GM12878 (cell line): ENCODE results near the gene ABCA9. TPM values are rescaled to one million over a fixed set of nuclear protein-coding genes. Genes with fewer than 3 reads are reported as not detected.

Experiments used
- ATAC-seq: fragments of 200-7000 bp; cut with Tn5 transposase; 3 replicates; pipeline ENCODE4 v1.9.1; 2020; ENCODE audit warnings: mild to moderate bottlenecking, moderate library complexity
- BruUV-seq: library from RNA; stranded (reverse); fragments of 400-500 nt; replicated peaks from 2 replicates; lab custom pipeline; 2021; lab: Mats Ljungman, UMichigan
- CTCF ChIA-PET: fragments of 300-600 bp; sonication (Branson Sonifier 250); formaldehyde crosslinking; extraction: SDS; loops from one replicate; lab custom pipeline; 2021; ENCODE audit warnings: inconsistent platforms; lab: Yijun Ruan, JAX
- POLR2A ChIA-PET: fragments of 350-600 bp; formaldehyde crosslinking; extraction: SDS; loops from one replicate; lab custom pipeline; 2021; ENCODE audit warnings: inconsistent platforms; lab: Charles Lee
- RAD21 ChIA-PET: fragments of 300-600 bp; sonication (Branson Sonifier 250); formaldehyde crosslinking; loops from one replicate; lab custom pipeline; 2023; ENCODE audit warnings: antibody characterized with exemption; ENCODE audit not compliant: unreplicated experiment; lab: Charles Lee
- SMC1A ChIA-PET: fragments of 300-600 bp; sonication (Branson Sonifier 250); formaldehyde crosslinking; loops from one replicate; lab custom pipeline; 2023; ENCODE audit not compliant: unreplicated experiment, uncharacterized antibody; lab: Charles Lee
- DNase-seq: peaks from one replicate; pipeline ENCODE4 v3.0.0-alpha.2; 2011; ENCODE audit warnings: low read depth, low spot score
- FAIRE-seq: peaks from 3 replicates; lab custom pipeline; 2011; peaks lifted over from hg19 to GRCh38; lab: Jason Lieb, UNC
- H2AFZ ChIP-seq: 2 replicates; pipeline ENCODE4 v1.6.0; 2011; ENCODE audit warnings: low read depth, low read length, control low read depth; ENCODE audit not compliant: control insufficient read depth
- H3K27ac ChIP-seq: 2 replicates; pipeline ENCODE4 v1.5.1; 2011; ENCODE audit warnings: control low read depth; ENCODE audit not compliant: control insufficient read depth, insufficient read depth
- H3K27me3 ChIP-seq, 2 experiments: replicated peaks in 1 of 2; 2 replicates each; pipeline versions ENCODE4 v1.6.0 to v1.6.1; 2011; ENCODE audit warnings: low read length in 1 of 2; ENCODE audit not compliant: control insufficient read depth in 2 of 2, insufficient read depth in 2 of 2
- H3K36me3 ChIP-seq, 2 experiments: 2 replicates each; pipeline ENCODE4 v1.5.1; 2011; ENCODE audit warnings: low read length in 1 of 2; ENCODE audit not compliant: control insufficient read depth in 2 of 2, insufficient read depth in 2 of 2
- H3K4me1 ChIP-seq: 2 replicates; pipeline ENCODE4 v1.6.1; 2011; ENCODE audit warnings: mild to moderate bottlenecking, low read length, moderate library complexity, mixed read lengths; ENCODE audit not compliant: control insufficient read depth, insufficient read depth
- H3K4me2 ChIP-seq: 2 replicates; pipeline ENCODE4 v1.6.0; 2011; ENCODE audit warnings: control low read depth; ENCODE audit not compliant: control insufficient read depth, insufficient read depth
- H3K4me3 ChIP-seq: fragments of 200-600 bp; sonication (generic); 2 replicates; pipeline ENCODE4 v1.5.1; 2016
- H3K79me2 ChIP-seq: 2 replicates; pipeline ENCODE4 v1.6.0; 2011; ENCODE audit warnings: low read length; ENCODE audit not compliant: control insufficient read depth, insufficient read depth
- H3K9ac ChIP-seq: 2 replicates; pipeline ENCODE4 v1.8.0; 2011; ENCODE audit warnings: low read length, control low read depth, mixed read lengths; ENCODE audit not compliant: control insufficient read depth, insufficient read depth
- H3K9me3 ChIP-seq: replicated peaks from 3 replicates; pipeline ENCODE4 v1.5.1; 2011; ENCODE audit warnings: mild to moderate bottlenecking, low read length; ENCODE audit not compliant: control insufficient read depth, insufficient read depth
- H4K20me1 ChIP-seq: 2 replicates; pipeline ENCODE4 v1.6.0; 2011; ENCODE audit not compliant: control insufficient read depth, insufficient read depth
- ASH2L ChIP-seq: fragments of 300-600, 200-600 bp; sonication (generic); IDR thresholded peaks from 2 replicates; pipeline ENCODE4 v1.6.1; 2017; ENCODE audit warnings: low read depth, mild to moderate bottlenecking, borderline replicate concordance
- CBX5 ChIP-seq: sonication (generic); IDR thresholded peaks from 2 replicates; pipeline ENCODE4 v1.6.1; 2016; ENCODE audit warnings: low read depth, moderate library complexity, mild to moderate bottlenecking, inconsistent platforms
- CHD4 ChIP-seq: fragments of 200-600 bp; sonication (generic); IDR thresholded peaks from 2 replicates; pipeline ENCODE4 v1.6.1; 2016; ENCODE audit warnings: mild to moderate bottlenecking
- NR2F1 ChIP-seq: fragments of 450-650 bp; conservative IDR thresholded peaks from 2 replicates; pipeline ENCODE4 v1.6.1; 2017; ENCODE audit warnings: mild to moderate bottlenecking
- POU2F2 ChIP-seq: IDR thresholded peaks from 3 replicates; pipeline ENCODE4 v1.6.1; 2011; ENCODE audit warnings: low read depth, mild to moderate bottlenecking, low read length, borderline replicate concordance
- RELA ChIP-seq: fragments of 450-650 bp; IDR thresholded peaks from 2 replicates; pipeline ENCODE4 v1.8.0; 2014; ENCODE audit warnings: borderline replicate concordance; ENCODE audit not compliant: partially characterized antibody
- SIN3A ChIP-seq: IDR thresholded peaks from 2 replicates; pipeline ENCODE4 v1.6.1; 2012; ENCODE audit warnings: low read depth, low read length, improper control_type of control experiment
- SMC3 ChIP-seq: IDR thresholded peaks from 2 replicates; pipeline ENCODE4 v1.6.1; 2011; ENCODE audit warnings: low read length, improper control_type of control experiment, borderline replicate concordance
- TCF7 ChIP-seq: IDR thresholded peaks from 2 replicates; pipeline ENCODE4 v1.6.1; 2014; ENCODE audit warnings: antibody characterized with exemption, borderline replicate concordance
- WGBS: methylation state at CpG from one replicate; pipeline ENCODE4 v1.1.6; 2016; ENCODE audit warnings: low lambda C conversion rate; ENCODE audit not compliant: insufficient replicate concordance, insufficient coverage; ENCODE audit errors: missing lambda C conversion rate; 5-methylcytosine and 5-hydroxymethylcytosine counted together
- in situ Hi-C: fragments of 300-500 bp; cut with MboI; formaldehyde crosslinking; loops from 9 replicates; pipeline ENCODE4 v1.14.3; 2018; ENCODE audit warnings: mixed read lengths
- intact Hi-C: fragments of 100-400 bp; cut with micrococcal nuclease; formaldehyde crosslinking; loops from one replicate; pipeline ENCODE4 v1.14.2; 2022; ENCODE audit not compliant: unreplicated experiment
- polyA plus RNA-seq, 11 experiments: library from polyadenylated mRNA; depleted of rRNA in 4 of 11; unstranded in 6 of 11; stranded (reverse) in 5 of 11; fragments of >200 nt; fragmentation: Nextera tagmentation in 4 of 11; fragmentation: Illumina TruSeq in 1 of 11; extraction: Ambion mirVana in 4 of 11; extraction: Trizol in 1 of 11; gene quantifications; 1 replicate in 1 of 11; 2 replicates in 10 of 11; pipeline versions ENCODE4 v1.2.1 to v1.2.3, GENCODE V29; 2011 to 2016; ENCODE audit warnings: inconsistent platforms in 2 of 11, missing spikeins in 2 of 11, low read depth in 1 of 11
- total RNA-seq, 4 experiments: library from RNA; depleted of rRNA in 3 of 4; stranded (reverse); fragments of >200 nt in 3 of 4; fragmentation: Illumina TruSeq in 1 of 4; extraction: Trizol in 1 of 4; gene quantifications; 2 replicates each; pipeline versions ENCODE4 v1.2.1 to v1.2.3, GENCODE V29; 2013 to 2021

Gene ABCA9
- total and polyA plus RNA-seq, 10 of the 15 experiments (the other 5 are each of a cell fraction or from before 2014, with no cell fraction given), result under 0.01 to 2.9 (median 0.31) TPM

- Histone ChIP-seq H3K4me1 (no peaks in the 10 kb centered on the region), H3K27me3 (no peaks in the 10 kb centered on the region), H3K4me3 (no peak overlapping the region), H2AFZ (no peak overlapping the region), H3K4me2 (no peak overlapping the region), H3K27ac (no peak overlapping the region), H3K9me3 (no peaks in the 10 kb centered on the region; the same call in 2 of the 3 replicates), H3K79me2 (no peaks in the 10 kb centered on the region), H4K20me1 (no peaks in the 10 kb centered on the region), H3K36me3 (0 out of 4 replicates have a peak, but pooled peaks cover 0 to 4% of the 10 kb centered on the region in 2 experiments), H3K9ac (no peak overlapping the region)
- no peak for TF ChIP-seq NR2F1
- TF ChIP-seq CHD4, result no peak
- no peak for TF ChIP-seq SIN3A
- TF ChIP-seq TCF7, result no peak
- TF ChIP-seq ASH2L, result no peak
- no peak for TF ChIP-seq SMC3
- TF ChIP-seq CBX5, result no peak
- no peak for TF ChIP-seq POU2F2
- no peak for TF ChIP-seq RELA
- DNase-seq (no peak), ATAC-seq (no peak), FAIRE-seq (no peak)
- in situ Hi-C loops (no loop called here), intact Hi-C loops (no loop called here)
- ChIA-PET RAD21 (no interaction called here), SMC1A (interaction anchor here (0.9 to 1.4 kb wide), 4 partner anchors 9 to 156 kb away, joined by 3 to 5 read pairs (median 3); partner anchors contain the start of gene ABCA6), CTCF (interaction anchor here (0.8 to 1.4 kb wide), 3 partner anchors 12 to 146 kb away, joined by 3 to 5 read pairs (median 3); no protein-coding TSS in a partner anchor), POLR2A (no interaction called here)
- no TSS peak for BruUV-seq
- WGBS, result 50% methylated on average over 4 of the region's 4 CpGs
These were observed 28.0 kb upstream of the ABCA9 start for GRCh38 chr17:69088643-69089200.
